Naive thymus-derived CD4-positive, alpha-beta T cell (primary cell): ENCODE results near the gene P2RY11. TPM values are rescaled to one million over a fixed set of nuclear protein-coding genes. Genes with fewer than 3 reads are reported as not detected.

Experiments used
- ATAC-seq: fragments of 150-1000 bp; cut with Tn5 transposase; 2 replicates; pipeline ENCODE4 v1.10.0; 2021; ENCODE audit warnings: mild to moderate bottlenecking, moderate library complexity
- CTCF ChIA-PET: fragments of 350-600 bp; sonication (Branson Sonifier 250); formaldehyde crosslinking; loops from one replicate; lab custom pipeline; 2021; ENCODE audit warnings: antibody characterized with exemption; lab: Charles Lee
- POLR2A ChIA-PET: fragments of 350-600 bp; sonication (Branson Sonifier 250); formaldehyde crosslinking; loops from one replicate; lab custom pipeline; 2021; ENCODE audit warnings: antibody characterized with exemption, inconsistent platforms; lab: Charles Lee
- DNase-seq, 9 donors: peaks; one replicate each; pipeline versions ENCODE4 v3.0.0 to v3.0.0-alpha.2; 2020 to 2022; ENCODE audit warnings: mixed read lengths in 1 of 9
- H3K27ac ChIP-seq: one replicate; pipeline ENCODE4 v1.7.0; 2013; ENCODE audit warnings: mild to moderate bottlenecking, low read depth, low read length, moderate library complexity
- H3K27me3 ChIP-seq, 2 donors: one replicate each; pipeline ENCODE4 v1.7.0; 2013; ENCODE audit warnings: low read length in 2 of 2, mild to moderate bottlenecking in 2 of 2, moderate library complexity in 2 of 2; ENCODE audit not compliant: control insufficient read depth in 2 of 2, insufficient read depth in 2 of 2
- H3K36me3 ChIP-seq, 3 experiments: 1 replicate in 2 of 3; 2 replicates in 1 of 3; pipeline ENCODE4 v1.7.0; 2013; ENCODE audit warnings: low read length in 3 of 3, mild to moderate bottlenecking in 3 of 3, moderate library complexity in 1 of 3; ENCODE audit not compliant: insufficient read depth in 3 of 3, control insufficient read depth in 2 of 3
- H3K4me1 ChIP-seq, 2 donors: one replicate each; pipeline ENCODE4 v1.7.0; 2013; ENCODE audit warnings: low read length in 2 of 2, mild to moderate bottlenecking in 2 of 2, moderate library complexity in 1 of 2; ENCODE audit not compliant: control insufficient read depth in 2 of 2, insufficient read depth in 2 of 2
- H3K4me3 ChIP-seq: 2 replicates; pipeline ENCODE4 v1.7.0; 2013; ENCODE audit warnings: mild to moderate bottlenecking, low read length
- H3K9me3 ChIP-seq, 3 experiments: 1 replicate in 2 of 3; 2 replicates in 1 of 3; pipeline ENCODE4 v1.7.0; 2013; ENCODE audit warnings: low read length in 3 of 3; ENCODE audit not compliant: control insufficient read depth in 2 of 3
- H3K27ac Mint-ChIP-seq, 9 donors: one replicate each; pipeline ENCODE4 v1.8.0; 2020 to 2022; ENCODE audit warnings: mixed read lengths in 9 of 9, mild to moderate bottlenecking in 8 of 9, moderate library complexity in 5 of 9, inconsistent platforms in 2 of 9
- H3K27me3 Mint-ChIP-seq, 5 donors: one replicate each; pipeline ENCODE4 v1.8.0; 2021 to 2022; ENCODE audit warnings: mixed read lengths in 5 of 5, mild to moderate bottlenecking in 1 of 5
- H3K36me3 Mint-ChIP-seq, 5 donors: one replicate each; pipeline ENCODE4 v1.8.0; 2020 to 2022; ENCODE audit warnings: mixed read lengths in 5 of 5, mild to moderate bottlenecking in 3 of 5, inconsistent platforms in 1 of 5
- H3K4me1 Mint-ChIP-seq, 7 donors: one replicate each; pipeline ENCODE4 v1.8.0; 2020 to 2022; ENCODE audit warnings: mixed read lengths in 7 of 7, mild to moderate bottlenecking in 3 of 7, inconsistent platforms in 1 of 7
- H3K4me3 Mint-ChIP-seq, 10 donors: one replicate each; pipeline ENCODE4 v1.8.0; 2020 to 2022; ENCODE audit warnings: mild to moderate bottlenecking in 10 of 10, mixed read lengths in 10 of 10, moderate library complexity in 6 of 10, inconsistent platforms in 2 of 10
- H3K9me3 Mint-ChIP-seq, 11 donors: one replicate each; pipeline ENCODE4 v1.8.0; 2020 to 2022; ENCODE audit warnings: mixed read lengths in 11 of 11, mild to moderate bottlenecking in 4 of 11, inconsistent platforms in 1 of 11, moderate library complexity in 1 of 11
- intact Hi-C, 2 donors: fragments of 100-400 bp; cut with micrococcal nuclease; formaldehyde crosslinking; loops; one replicate each; pipeline ENCODE4 v1.15.1; 2023
- polyA plus RNA-seq, 2 donors: library from polyadenylated mRNA; unstranded; fragments of 300-500 nt; fragmentation: Illumina TruSeq; gene quantifications; one replicate each; pipeline ENCODE4 v1.2.3, GENCODE V29; 2021
- total RNA-seq, 6 experiments: library from RNA in 5 of 6; stranded (reverse) in 5 of 6; gene quantifications; 1 replicate in 5 of 6; 2 replicates in 1 of 6; pipeline ENCODE4 v1.2.3 and lab custom pipeline; 2021 to 2026

The P2RY11 gene
- total and polyA plus RNA-seq, 7 experiments from 2014 or later = 2.7 to 89.3 (median 50.4) TPM

GRCh38 chr19:10096615-10096963, 14.9 kb upstream of the P2RY11 start:
- H3K4me3 ChIP-seq = peak overlapping the region; percentile 48
- H3K36me3 Mint-ChIP-seq = peaks cover 4 to 26% (median 7%) of the 10 kb centered on the region in 5 donors
- DNase-seq = no peak
- H3K27me3 ChIP-seq = no peaks in the 10 kb centered on the region
- H3K4me3 Mint-ChIP-seq = peak overlapping the region; percentile 20 to 73 (median 58)
- CTCF ChIA-PET = interaction anchor here (0.5 to 1.2 kb wide), 4 partner anchors 48 to 1777 kb away, joined by 3 to 5 read pairs (median 4); no protein-coding TSS in a partner anchor
- H3K27me3 Mint-ChIP-seq = no peaks in the 10 kb centered on the region
- H3K9me3 ChIP-seq = no peaks in the 10 kb centered on the region
- peaks cover 0 to 24% (median 4%) of the 10 kb centered on the region in 3 experiments for H3K36me3 ChIP-seq
- H3K4me1 Mint-ChIP-seq = peaks cover 0 to 35% (median 25%) of the 10 kb centered on the region in 7 donors
- peak overlapping the region; percentile 77 for H3K27ac ChIP-seq
- peak overlapping the region in 7 of 9 donors; percentile 19 to 75 (median 42) for H3K27ac Mint-ChIP-seq
- POLR2A ChIA-PET = interaction anchor here (0.6 to 4.1 kb wide), 12 partner anchors 10 to 507 kb away, joined by 3 to 60 read pairs (median 4); partner anchors contain the start of gene PPAN
- peaks cover 0 to 5% (median 0%) of the 10 kb centered on the region in 11 donors for H3K9me3 Mint-ChIP-seq
- intact Hi-C loops = loop anchor here (1.0 to 2.0 kb wide), 4 partner anchors 8 to 46 kb away; partner anchors contain the start of genes SHFL (in 2 of the 2) and PPAN (in 1 of the 2)
- H3K4me1 ChIP-seq = peaks cover 24 to 26% of the 10 kb centered on the region in 2 donors
- ATAC-seq = no peak

DNA sequence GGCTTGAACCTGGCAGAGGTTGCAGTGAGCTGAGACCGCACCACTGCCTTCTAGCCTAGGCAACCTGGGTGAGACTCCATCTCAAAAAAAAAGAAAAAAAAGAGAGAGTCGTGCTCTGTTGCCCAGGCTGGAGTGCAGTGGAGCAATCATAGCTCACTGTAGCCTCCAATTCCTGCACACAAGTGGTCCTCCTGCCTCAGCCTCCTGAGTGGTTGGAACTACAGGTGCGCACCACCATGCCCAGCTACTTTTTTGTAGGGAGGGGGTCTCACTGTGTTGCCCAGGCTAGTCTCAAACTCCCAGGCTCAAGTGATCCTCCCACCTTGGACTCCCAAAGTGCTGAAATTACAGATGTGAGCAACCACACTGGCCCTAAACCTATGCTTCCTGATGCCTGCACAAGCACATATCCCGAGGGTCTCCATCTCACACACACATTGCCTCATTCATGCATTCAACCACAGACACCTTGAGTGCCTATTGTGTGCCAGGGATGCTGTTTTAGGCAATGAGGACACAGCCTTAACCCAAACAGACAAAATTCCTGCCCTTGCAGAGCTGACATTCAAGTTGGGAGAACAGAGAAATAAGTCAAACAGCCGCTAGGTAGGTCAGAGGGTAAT, 11.2 kb upstream of the P2RY11 start:
- Histone ChIP-seq H3K27ac (no peak overlapping the region), H3K4me3 (no peak overlapping the region), H3K36me3 (no peaks in the 10 kb centered on the region), H3K27me3 (no peaks in the 10 kb centered on the region), H3K9me3 (no peaks in the 10 kb centered on the region), H3K4me1 (peaks cover 49 to 56% of the 10 kb centered on the region in 2 donors)
- Mint-ChIP-seq H3K27me3 (no peaks in the 10 kb centered on the region), H3K9me3 (peaks cover 0 to 7% (median 0%) of the 10 kb centered on the region in 11 donors), H3K4me1 (peaks cover 22 to 65% (median 50%) of the 10 kb centered on the region in 7 donors), H3K27ac (peak overlapping the region in 7 of 9 donors; percentile 47 to 98 (median 67)), H3K4me3 (peak overlapping the region in 4 of 10 donors; percentile 4 to 35 (median 17)), H3K36me3 (peaks cover 0 to 5% (median 0%) of the 10 kb centered on the region in 5 donors)
- POLR2A ChIA-PET = interaction anchor here (0.7 to 1.3 kb wide), 3 partner anchors 13 to 151 kb away, joined by 3 to 6 read pairs (median 5); no protein-coding TSS in a partner anchor
- no peak for ATAC-seq
- CTCF ChIA-PET = interaction anchor here (0.6 to 2.9 kb wide), 4 partner anchors 13 to 157 kb away, joined by 3 to 18 read pairs (median 4); no protein-coding TSS in a partner anchor
- intact Hi-C loops = loop anchor here (10.0 kb wide), 3 partner anchors 325 to 1585 kb away; partner anchors contain the start of genes CDKN2D (in 1 of the 2), KRI1 (in 1 of the 2), PDE4A (in 1 of the 2) and ZNF414 (in 1 of the 2)
- no peak for DNase-seq

DNA sequence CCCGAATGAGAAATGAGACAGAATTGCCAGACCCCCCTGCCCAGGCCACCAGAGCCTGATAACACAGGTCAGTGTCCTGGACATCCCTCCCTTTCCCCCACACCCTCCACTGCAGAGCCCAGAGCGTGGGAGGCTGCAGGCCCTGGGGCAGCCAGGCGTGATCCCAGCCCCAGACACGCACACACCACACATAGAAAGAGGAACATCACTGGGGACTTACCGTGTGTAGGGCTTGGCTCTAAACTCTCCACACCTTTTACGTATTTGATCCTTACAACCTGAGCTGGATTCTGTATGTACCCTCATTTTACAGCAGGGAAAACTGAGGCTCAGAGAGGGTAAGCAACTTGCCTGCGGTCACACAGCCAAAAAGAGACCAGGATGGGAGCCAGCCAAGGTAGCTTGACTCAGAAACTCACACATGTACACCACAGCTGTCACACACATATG, 8.7 kb upstream of the P2RY11 start:
- H3K9me3 Mint-ChIP-seq = peaks cover 0 to 3% (median 0%) of the 10 kb centered on the region in 11 donors
- ChIA-PET CTCF (interaction anchor here (2.0 to 3.2 kb wide), 2 partner anchors 40 to 155 kb away, joined by 9 to 15 read pairs; no protein-coding TSS in a partner anchor), POLR2A (interaction anchor here (0.7 to 7.0 kb wide), 5 partner anchors 9 to 144 kb away, joined by 3 to 85 read pairs (median 3); partner anchors contain the start of gene EIF3G)
- H3K4me3 ChIP-seq = no peak overlapping the region
- ATAC-seq (no peak), DNase-seq (no peak)
- H3K27me3 Mint-ChIP-seq = no peaks in the 10 kb centered on the region
- peaks cover 0 to 12% (median 4%) of the 10 kb centered on the region in 5 donors for H3K36me3 Mint-ChIP-seq
- intact Hi-C loops = loop anchor here (10.0 kb wide), 3 partner anchors 322 to 1588 kb away; partner anchors contain the start of genes CDKN2D (in 1 of the 2), KRI1 (in 1 of the 2), PDE4A (in 1 of the 2) and ZNF414 (in 1 of the 2)
- H3K4me1 Mint-ChIP-seq = peaks cover 32 to 79% (median 63%) of the 10 kb centered on the region in 7 donors
- peak overlapping the region; percentile 61 for H3K27ac ChIP-seq
- H3K4me3 Mint-ChIP-seq = peak overlapping the region in 9 of 10 donors; percentile 15 to 78 (median 26)
- peak overlapping the region; percentile 73 to 98 (median 93) for H3K27ac Mint-ChIP-seq
- H3K36me3 ChIP-seq = peaks cover 7 to 10% (median 8%) of the 10 kb centered on the region in 3 experiments
- no peaks in the 10 kb centered on the region for H3K27me3 ChIP-seq
- no peaks in the 10 kb centered on the region for H3K9me3 ChIP-seq
- H3K4me1 ChIP-seq = peaks cover 54 to 66% of the 10 kb centered on the region in 2 donors

DNA sequence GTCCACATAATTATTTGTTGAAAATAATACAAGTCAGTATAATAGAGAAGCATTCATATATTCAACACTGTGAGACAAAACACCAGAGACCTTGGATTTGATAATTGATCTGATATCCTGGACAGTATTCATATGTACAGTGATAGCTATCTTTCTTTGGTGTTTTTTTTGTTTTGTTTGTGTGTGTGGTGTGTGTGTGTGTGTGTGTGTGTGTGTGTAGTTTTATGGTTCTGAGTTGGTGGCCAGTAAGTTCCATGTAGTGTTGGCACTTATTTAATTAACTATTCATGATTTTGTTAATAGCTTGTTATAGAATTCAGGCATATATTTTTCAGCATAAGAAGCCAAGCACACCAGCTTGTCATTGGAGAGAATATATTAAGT, 7.4 kb upstream of the P2RY11 start:
- ChIA-PET CTCF (interaction anchor here (1.4 to 3.2 kb wide), 3 partner anchors 9 to 154 kb away, joined by 3 to 15 read pairs (median 9); no protein-coding TSS in a partner anchor), POLR2A (interaction anchor here (0.6 to 7.0 kb wide), 12 partner anchors 7 to 1463 kb away, joined by 3 to 85 read pairs (median 6); partner anchors contain the start of genes DNMT1 and EIF3G)
- no peaks in the 10 kb centered on the region for H3K27me3 Mint-ChIP-seq
- peaks cover 0 to 13% (median 5%) of the 10 kb centered on the region in 5 donors for H3K36me3 Mint-ChIP-seq
- peaks cover 32 to 73% (median 54%) of the 10 kb centered on the region in 7 donors for H3K4me1 Mint-ChIP-seq
- H3K4me3 ChIP-seq = no peak overlapping the region
- ATAC-seq = no peak
- DNase-seq = no peak
- intact Hi-C loops = loop anchor here (1.0 to 10.0 kb wide), 5 partner anchors 8 to 1589 kb away; partner anchors contain the start of genes CDKN2D (in 1 of the 2), KRI1 (in 1 of the 2), PDE4A (in 1 of the 2) and PIN1 (in 1 of the 2)
- no peaks in the 10 kb centered on the region for H3K9me3 ChIP-seq
- H3K4me3 Mint-ChIP-seq = peak overlapping the region in 8 of 10 donors; percentile 15 to 89 (median 76)
- peaks cover 52 to 69% of the 10 kb centered on the region in 2 donors for H3K4me1 ChIP-seq
- peak overlapping the region; percentile 17 to 98 (median 97) for H3K27ac Mint-ChIP-seq
- H3K36me3 ChIP-seq = peaks cover 14 to 23% (median 15%) of the 10 kb centered on the region in 3 experiments
- H3K27ac ChIP-seq = peak overlapping the region; percentile 86
- H3K9me3 Mint-ChIP-seq = peaks cover 0 to 3% (median 0%) of the 10 kb centered on the region in 11 donors
- H3K27me3 ChIP-seq = no peaks in the 10 kb centered on the region

DNA sequence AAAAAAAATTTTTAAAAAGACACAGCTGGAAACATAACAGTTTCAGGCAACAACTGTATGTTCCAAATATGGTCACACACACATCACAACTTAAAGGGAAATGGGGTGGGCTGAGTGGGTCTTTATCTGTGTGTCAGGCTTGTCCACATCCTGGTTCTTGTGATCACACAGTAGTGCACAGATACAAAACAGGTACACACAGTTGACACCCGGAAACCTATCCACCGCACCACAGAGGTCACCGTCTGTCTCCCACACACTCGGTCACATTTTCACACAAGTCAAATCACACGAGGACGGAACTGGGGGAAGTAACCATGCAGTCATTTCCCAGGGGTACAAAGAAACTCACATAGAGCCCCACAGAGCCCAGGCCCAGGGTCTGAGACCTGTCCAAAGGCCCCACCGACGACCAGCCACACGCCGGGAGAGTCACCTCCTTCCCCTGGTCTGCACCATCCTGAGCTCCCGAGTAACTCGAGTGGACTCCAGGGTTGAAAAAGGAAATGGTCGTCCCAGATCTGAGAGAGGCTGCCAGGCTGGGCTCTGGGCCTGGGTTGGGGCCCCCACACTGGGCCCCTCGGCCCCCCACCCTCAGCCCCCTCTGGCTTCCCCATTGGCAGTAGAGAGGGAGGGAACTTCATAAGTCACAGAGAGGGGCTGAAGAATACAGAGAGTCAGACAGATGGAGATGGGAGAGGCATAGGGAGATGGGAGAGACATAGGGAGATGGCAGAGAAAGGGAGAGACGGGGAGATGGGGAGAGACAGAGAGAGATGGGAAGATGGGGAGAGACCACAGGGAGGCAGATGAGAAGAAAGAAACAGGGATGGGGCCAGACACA, 6.6 kb upstream of the P2RY11 start:
- Mint-ChIP-seq H3K9me3 (peaks cover 0 to 2% (median 0%) of the 10 kb centered on the region in 11 donors), H3K27ac (peak overlapping the region; percentile 92 to 98 (median 97)), H3K4me1 (peaks cover 32 to 67% (median 50%) of the 10 kb centered on the region in 7 donors), H3K27me3 (no peaks in the 10 kb centered on the region), H3K4me3 (peak overlapping the region; percentile 75 to 91 (median 84)), H3K36me3 (peaks cover 0 to 18% (median 10%) of the 10 kb centered on the region in 5 donors)
- Histone ChIP-seq H3K4me3 (peak overlapping the region; percentile 51), H3K27ac (peak overlapping the region; percentile 86), H3K4me1 (peaks cover 51 to 66% of the 10 kb centered on the region in 2 donors), H3K36me3 (peaks cover 15 to 31% (median 22%) of the 10 kb centered on the region in 3 experiments), H3K9me3 (no peaks in the 10 kb centered on the region), H3K27me3 (no peaks in the 10 kb centered on the region)
- POLR2A ChIA-PET = interaction anchor here (0.6 to 7.0 kb wide), 13 partner anchors 8 to 1581 kb away, joined by 3 to 85 read pairs (median 5); partner anchors contain the start of genes DNMT1 and EIF3G
- intact Hi-C loops = loop anchor here (1.0 to 10.0 kb wide), 7 partner anchors 9 to 1590 kb away; partner anchors contain the start of genes CDKN2D (in 1 of the 2), DNMT1 (in 1 of the 2), KRI1 (in 1 of the 2) and MRPL4 (in 1 of the 2)
- ATAC-seq (peak; percentile 79), DNase-seq (peak in 8 of 9 donors; percentile 63 to 88 (median 82))
- CTCF ChIA-PET = interaction anchor here (0.6 to 3.2 kb wide), 4 partner anchors 9 to 153 kb away, joined by 3 to 15 read pairs (median 6); no protein-coding TSS in a partner anchor
